Astrocyte of the spinal cord (primary cell): ENCODE results near the gene FBXW11.

Experiments used
- DNase-seq: peaks from one replicate; pipeline ENCODE4 v3.0.0; 2011; ENCODE audit warnings: low read depth, low spot score
- H3K4me3 ChIP-seq: 2 replicates; pipeline ENCODE4 v1.5.1; 2011; ENCODE audit warnings: low read depth, mild to moderate bottlenecking, low read length, moderate library complexity
- in situ Hi-C: cut with HindIII; loops from 2 replicates; pipeline ENCODE4 v1.10.0; 2017; ENCODE audit warnings: low sequenced_read_pairs
- TF ChIP-seq, protein P1 (sequence below): IDR thresholded peaks from 2 replicates; pipeline ENCODE4 v1.5.1; 2012; ENCODE audit warnings: low read depth, mild to moderate bottlenecking, low read length, inconsistent platforms

Gene FBXW11

GRCh38 chr5:171816666-171817065, 189.8 kb downstream of the FBXW11 start:
- TF ChIP-seq, protein P1, sequence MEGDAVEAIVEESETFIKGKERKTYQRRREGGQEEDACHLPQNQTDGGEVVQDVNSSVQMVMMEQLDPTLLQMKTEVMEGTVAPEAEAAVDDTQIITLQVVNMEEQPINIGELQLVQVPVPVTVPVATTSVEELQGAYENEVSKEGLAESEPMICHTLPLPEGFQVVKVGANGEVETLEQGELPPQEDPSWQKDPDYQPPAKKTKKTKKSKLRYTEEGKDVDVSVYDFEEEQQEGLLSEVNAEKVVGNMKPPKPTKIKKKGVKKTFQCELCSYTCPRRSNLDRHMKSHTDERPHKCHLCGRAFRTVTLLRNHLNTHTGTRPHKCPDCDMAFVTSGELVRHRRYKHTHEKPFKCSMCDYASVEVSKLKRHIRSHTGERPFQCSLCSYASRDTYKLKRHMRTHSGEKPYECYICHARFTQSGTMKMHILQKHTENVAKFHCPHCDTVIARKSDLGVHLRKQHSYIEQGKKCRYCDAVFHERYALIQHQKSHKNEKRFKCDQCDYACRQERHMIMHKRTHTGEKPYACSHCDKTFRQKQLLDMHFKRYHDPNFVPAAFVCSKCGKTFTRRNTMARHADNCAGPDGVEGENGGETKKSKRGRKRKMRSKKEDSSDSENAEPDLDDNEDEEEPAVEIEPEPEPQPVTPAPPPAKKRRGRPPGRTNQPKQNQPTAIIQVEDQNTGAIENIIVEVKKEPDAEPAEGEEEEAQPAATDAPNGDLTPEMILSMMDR = no peak
- H3K4me3 ChIP-seq = no peak overlapping the region
- DNase-seq = no peak
- in situ Hi-C loops = no loop called here

- in situ Hi-C loops = no loop called here
These were observed 192.5 kb downstream of the FBXW11 start for GRCh38 chr5:171813813-171814490.

DNA sequence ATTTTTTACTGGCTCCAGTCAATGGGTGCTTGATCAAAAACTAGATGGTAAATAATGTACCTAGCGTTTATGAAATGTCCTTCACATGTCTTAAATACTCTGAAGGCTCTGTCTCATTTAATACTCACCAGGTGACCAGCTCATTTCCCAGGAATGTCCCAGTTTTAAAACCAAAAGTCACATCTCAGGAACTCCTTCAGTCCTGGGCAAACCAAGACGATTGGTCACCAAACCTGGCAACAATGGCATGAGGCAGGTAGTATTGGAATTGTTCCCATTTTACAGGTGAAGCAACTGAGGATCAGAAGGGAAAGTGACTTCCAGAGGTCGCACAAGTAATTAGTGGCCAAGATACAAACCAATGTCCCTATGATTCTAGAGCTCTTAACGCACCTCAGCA, 193.2 kb downstream of the FBXW11 start:
- in situ Hi-C loops = no loop called here
- H3K4me3 ChIP-seq = no peak overlapping the region
- TF ChIP-seq, protein P1 = no peak
- no peak for DNase-seq

More at GRCh38 chr5:171813813-171814490, 192.5 kb downstream of the FBXW11 start:
- TF ChIP-seq, protein P1 = no peak
- no peak for DNase-seq
- no peak overlapping the region for H3K4me3 ChIP-seq
